Muscle layer of duodenum (tissue), 2 donors: ENCODE data around the gene SEL1L2.

Experiments used
- H3K27ac ChIP-seq: one replicate; pipeline ENCODE4 v1.7.0; 2013; ENCODE audit warnings: mild to moderate bottlenecking, low read length
- H3K27me3 ChIP-seq: one replicate; pipeline ENCODE4 v1.7.0; 2013; ENCODE audit warnings: low read depth, mild to moderate bottlenecking, control low read depth, low read length
- H3K36me3 ChIP-seq, 2 donors: one replicate each; pipeline ENCODE4 v1.7.0; 2013; ENCODE audit warnings: low read length in 2 of 2, control low read depth in 1 of 2, mild to moderate bottlenecking in 1 of 2; ENCODE audit not compliant: insufficient read depth in 2 of 2, control insufficient read depth in 1 of 2
- H3K4me1 ChIP-seq, 2 donors: one replicate each; pipeline ENCODE4 v1.7.0; 2013; ENCODE audit warnings: low read length in 2 of 2, mild to moderate bottlenecking in 2 of 2, control low read depth in 1 of 2, moderate library complexity in 1 of 2; ENCODE audit not compliant: insufficient read depth in 2 of 2, control insufficient read depth in 1 of 2
- H3K4me3 ChIP-seq, 2 donors: one replicate each; pipeline ENCODE4 v1.7.0; 2013; ENCODE audit warnings: low read length in 2 of 2, low read depth in 1 of 2, mild to moderate bottlenecking in 1 of 2
- H3K9me3 ChIP-seq, 2 donors: one replicate each; pipeline ENCODE4 v1.7.0; 2013; ENCODE audit warnings: low read length in 2 of 2, control low read depth in 1 of 2, mild to moderate bottlenecking in 1 of 2; ENCODE audit not compliant: control insufficient read depth in 1 of 2
- donor health status: healthy.

The SEL1L2 gene

DNA sequence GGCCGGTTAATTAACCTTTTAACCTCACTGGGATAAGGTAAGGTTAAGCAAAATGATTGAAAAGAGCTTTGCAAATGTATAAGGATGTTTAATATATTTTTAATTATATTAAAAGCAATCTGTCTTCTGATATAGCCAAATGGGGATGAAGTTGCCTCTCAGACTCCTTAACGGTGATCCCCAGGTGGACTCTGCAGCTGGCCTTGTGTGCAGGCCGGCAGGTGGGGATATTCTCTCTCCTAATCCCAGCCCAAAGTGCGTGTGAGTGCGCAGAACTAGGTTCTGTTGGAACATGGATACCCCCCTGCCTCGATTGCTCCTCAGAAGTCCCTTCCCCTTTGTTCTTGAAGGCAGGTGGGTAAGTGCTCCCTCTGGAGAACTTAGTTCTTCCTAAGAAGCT, 105.6 kb downstream of the SEL1L2 start:
- Histone ChIP-seq H3K27me3 (no peaks in the 10 kb centered on the region), H3K36me3 (no peaks in the 10 kb centered on the region), H3K27ac (no peak overlapping the region), H3K9me3 (no peaks in the 10 kb centered on the region), H3K4me1 (peaks cover 0 to 5% of the 10 kb centered on the region in 2 donors), H3K4me3 (no peak overlapping the region)

DNA sequence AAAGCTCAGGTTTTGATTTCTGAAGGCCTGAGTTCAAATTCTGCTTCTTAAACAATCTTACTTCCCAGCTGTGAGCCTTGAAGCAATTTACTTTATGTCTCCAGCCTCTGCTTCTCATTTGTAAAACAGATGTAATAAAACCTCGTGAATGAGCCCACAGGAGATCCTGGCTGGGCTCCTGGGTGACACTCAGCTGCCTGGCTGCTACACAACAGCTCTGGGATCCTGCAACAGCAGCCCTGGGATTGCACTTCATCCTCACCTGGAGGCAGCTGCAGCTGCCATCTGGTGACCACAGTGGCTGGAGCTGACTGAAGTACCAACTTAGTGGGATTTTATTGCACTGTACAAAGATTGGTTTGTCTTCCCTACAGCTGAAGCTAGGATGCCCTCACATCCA, 107.0 kb downstream of the SEL1L2 start:
- peaks cover 0 to 11% of the 10 kb centered on the region in 2 donors for H3K4me1 ChIP-seq
- no peaks in the 10 kb centered on the region for H3K9me3 ChIP-seq
- H3K36me3 ChIP-seq: no peaks in the 10 kb centered on the region
- H3K4me3 ChIP-seq: no peak overlapping the region
- no peak overlapping the region for H3K27ac ChIP-seq
- no peaks in the 10 kb centered on the region for H3K27me3 ChIP-seq

DNA sequence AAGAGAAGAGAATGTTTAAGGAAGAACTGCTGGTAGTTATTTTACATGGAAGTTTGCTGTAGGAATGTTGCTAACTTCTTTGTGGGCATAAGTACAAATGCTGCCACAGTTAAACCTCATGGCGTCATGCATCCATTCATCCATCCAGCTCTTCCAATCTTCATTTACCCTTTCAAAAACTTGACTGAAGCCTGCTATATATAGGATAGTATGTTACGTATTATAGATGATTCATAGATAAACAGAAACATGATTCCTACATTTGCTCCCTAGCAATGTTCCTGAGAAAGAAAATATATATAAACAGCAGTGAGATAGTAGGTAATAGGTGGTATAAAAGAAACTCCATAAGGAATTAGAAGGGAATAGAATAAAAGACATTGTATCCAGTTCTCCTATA, 111.8 kb downstream of the SEL1L2 start:
- Histone ChIP-seq H3K36me3 (no peaks in the 10 kb centered on the region), H3K27me3 (no peaks in the 10 kb centered on the region), H3K9me3 (no peaks in the 10 kb centered on the region), H3K4me1 (peaks cover 0 to 40% of the 10 kb centered on the region in 2 donors), H3K4me3 (no peak overlapping the region), H3K27ac (no peak overlapping the region)

DNA sequence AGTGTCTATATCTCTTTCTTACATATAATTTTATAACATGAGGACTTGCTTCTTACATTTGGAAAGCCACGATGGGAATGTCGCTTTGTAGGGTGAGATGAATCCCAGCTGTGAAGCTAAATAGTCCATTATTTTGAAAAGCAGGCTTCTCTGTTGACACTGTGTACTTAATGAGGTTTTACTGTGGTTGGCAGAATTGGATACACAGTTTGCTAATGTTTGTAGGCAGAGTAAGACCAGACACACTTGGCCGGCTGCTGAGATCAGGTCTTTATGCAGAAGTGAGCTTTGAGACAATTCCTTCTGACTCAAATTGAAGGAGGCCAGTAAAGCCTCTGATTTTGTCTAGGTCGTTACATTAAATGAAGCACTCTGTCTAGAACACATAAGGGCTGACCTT, 112.6 kb downstream of the SEL1L2 start:
- no peak overlapping the region for H3K4me3 ChIP-seq
- no peaks in the 10 kb centered on the region for H3K27me3 ChIP-seq
- peaks cover 0 to 37% of the 10 kb centered on the region in 2 donors for H3K4me1 ChIP-seq
- H3K36me3 ChIP-seq: no peaks in the 10 kb centered on the region
- peak overlapping the region; percentile 11 for H3K27ac ChIP-seq
- H3K9me3 ChIP-seq: no peaks in the 10 kb centered on the region

DNA sequence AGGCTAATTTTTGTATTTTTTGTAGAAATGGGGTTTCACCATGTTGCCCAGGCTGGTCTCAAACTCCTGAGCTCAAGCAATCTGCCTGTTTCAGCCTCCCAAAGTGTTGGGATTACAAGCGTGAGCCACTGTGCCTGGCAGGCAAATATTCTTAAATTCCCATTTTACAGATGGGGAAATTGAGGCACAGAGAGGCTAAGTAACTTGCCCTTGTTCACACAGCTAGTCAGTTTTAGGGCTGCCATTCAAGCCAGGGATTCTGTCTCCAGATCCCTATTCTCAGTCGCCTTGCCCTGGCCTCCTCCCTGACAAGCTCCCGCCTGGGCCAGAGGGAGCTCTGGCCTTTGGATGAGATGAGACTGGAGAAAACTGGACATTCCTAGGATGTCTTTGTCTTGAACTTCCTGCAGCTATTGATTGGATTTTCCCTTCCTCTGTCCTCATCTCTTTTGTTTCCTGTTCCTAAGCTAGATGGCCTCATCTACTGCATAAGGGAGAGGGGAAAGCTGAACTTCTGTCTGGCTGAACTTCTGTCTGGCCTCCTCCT, 115.1 kb downstream of the SEL1L2 start:
- H3K27ac ChIP-seq: no peak overlapping the region
- H3K36me3 ChIP-seq: no peaks in the 10 kb centered on the region
- no peaks in the 10 kb centered on the region for H3K9me3 ChIP-seq
- H3K4me1 ChIP-seq: peaks cover 0 to 37% of the 10 kb centered on the region in 2 donors
- H3K27me3 ChIP-seq: no peaks in the 10 kb centered on the region
- no peak overlapping the region for H3K4me3 ChIP-seq

DNA sequence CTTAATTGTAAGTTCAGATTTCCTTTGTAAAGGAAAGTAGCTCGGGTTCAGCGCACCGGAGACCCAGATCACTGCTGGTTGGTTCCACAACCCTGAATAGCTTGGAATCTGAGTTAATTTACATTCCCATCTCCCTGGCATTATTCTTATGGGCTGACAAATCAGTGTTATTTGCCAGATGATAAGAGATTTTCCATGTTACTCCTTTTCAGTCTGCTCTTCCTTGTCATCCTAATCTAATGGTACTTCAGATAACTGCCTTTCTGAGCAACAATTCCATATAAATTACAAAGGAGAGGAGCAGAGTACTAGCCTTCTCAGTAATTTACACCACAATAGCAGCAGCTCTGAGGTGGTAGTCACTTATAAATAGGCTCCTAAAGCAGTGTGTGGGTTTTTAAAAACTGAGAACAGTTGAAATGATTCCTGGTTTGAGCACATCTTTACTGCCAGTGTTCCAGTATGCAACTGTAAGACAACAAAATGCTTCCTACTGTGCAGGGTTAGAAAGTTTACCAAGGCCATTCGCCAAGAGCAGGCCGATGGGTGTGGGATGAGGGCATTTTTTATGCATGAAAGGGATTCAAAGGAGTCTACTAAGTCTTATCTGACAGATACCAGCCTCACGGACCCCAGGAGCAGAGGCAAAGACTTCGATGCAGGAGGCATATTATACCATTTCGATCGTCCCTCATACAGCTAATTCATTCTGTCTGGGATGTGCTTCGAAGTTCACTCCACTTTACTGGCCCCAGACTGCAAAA, 115.8 kb downstream of the SEL1L2 start:
- Histone ChIP-seq H3K4me3 (no peak overlapping the region), H3K9me3 (no peaks in the 10 kb centered on the region), H3K27ac (peak overlapping the region; percentile 23), H3K4me1 (peaks cover 0 to 37% of the 10 kb centered on the region in 2 donors), H3K27me3 (no peaks in the 10 kb centered on the region), H3K36me3 (no peaks in the 10 kb centered on the region)

DNA sequence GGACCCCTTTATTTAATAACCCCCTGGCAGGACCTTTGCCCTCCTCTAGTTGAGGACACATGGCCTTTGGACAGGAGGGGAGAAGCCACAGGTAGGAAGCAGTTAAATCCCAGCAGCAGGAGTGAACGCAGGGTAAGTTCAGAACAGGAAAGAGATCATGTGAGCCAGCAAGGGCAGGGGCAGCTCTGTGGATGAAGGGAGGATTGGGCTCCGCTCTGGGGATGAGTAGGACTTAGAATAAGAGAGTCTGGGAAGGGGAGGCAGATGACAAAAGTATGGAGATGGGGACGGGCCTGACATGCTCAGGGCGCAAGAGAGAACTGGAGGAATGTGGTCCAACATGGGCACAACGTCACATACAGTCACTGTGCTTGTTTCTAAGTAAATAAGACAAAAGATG, 116.6 kb downstream of the SEL1L2 start:
- Histone ChIP-seq H3K9me3 (no peaks in the 10 kb centered on the region), H3K27ac (no peak overlapping the region), H3K4me1 (peaks cover 0 to 34% of the 10 kb centered on the region in 2 donors), H3K27me3 (no peaks in the 10 kb centered on the region), H3K4me3 (no peak overlapping the region), H3K36me3 (no peaks in the 10 kb centered on the region)

DNA sequence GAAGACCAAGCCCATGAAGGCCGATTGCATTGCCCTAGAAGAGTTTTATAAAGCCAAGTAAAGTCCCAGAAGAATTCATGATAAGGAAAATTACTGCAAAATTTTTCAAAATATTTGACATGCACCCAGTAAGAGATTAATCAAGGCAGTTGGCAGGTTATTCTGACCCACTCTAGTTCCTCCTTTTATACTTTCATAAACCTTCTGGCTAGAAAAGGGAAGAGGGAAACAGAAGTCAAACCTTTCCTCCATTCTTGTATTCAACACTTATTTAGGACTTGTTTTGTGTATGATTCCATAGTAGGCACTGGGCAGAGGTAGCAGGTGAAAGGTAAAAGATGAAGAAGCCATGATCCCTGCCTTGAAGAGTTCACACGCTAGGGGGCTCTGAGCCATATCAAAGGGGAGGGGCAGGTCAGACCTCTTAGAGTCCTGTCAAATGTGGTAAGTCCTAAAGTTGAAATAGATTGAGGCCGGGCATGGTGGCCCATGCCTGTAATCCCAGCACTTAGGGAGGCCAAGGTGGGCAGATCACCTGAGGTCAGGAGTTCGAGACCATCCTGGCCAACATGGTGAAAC, 120.2 kb downstream of the SEL1L2 start:
- H3K9me3 ChIP-seq: no peaks in the 10 kb centered on the region
- no peaks in the 10 kb centered on the region for H3K27me3 ChIP-seq
- H3K27ac ChIP-seq: no peak overlapping the region
- H3K4me3 ChIP-seq: no peak overlapping the region
- peaks cover 0 to 17% of the 10 kb centered on the region in 2 donors for H3K4me1 ChIP-seq
- H3K36me3 ChIP-seq: no peaks in the 10 kb centered on the region

DNA sequence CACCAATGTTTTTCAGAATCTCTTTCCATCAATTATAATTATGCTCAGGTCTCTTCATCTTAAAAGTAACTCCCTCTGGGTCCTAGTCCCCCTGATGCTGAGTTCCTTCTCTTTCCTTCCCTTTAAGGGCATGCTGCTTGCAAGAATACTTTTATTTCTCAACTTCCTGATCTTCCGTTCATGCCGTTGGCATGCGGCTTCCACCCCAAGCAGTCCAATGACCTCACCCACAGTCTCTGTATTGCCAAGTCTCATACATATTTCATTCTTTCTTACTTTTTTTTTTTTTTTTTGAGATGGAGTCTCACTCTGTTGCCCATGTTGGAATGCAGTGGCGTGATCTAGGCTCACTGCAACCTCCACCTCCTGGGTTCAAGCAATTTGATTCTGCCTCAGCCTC, 122.1 kb downstream of the SEL1L2 start:
- Histone ChIP-seq H3K27ac (peak overlapping the region; percentile 7), H3K9me3 (no peaks in the 10 kb centered on the region), H3K36me3 (no peaks in the 10 kb centered on the region), H3K27me3 (no peaks in the 10 kb centered on the region), H3K4me3 (no peak overlapping the region), H3K4me1 (peaks cover 4 to 9% of the 10 kb centered on the region in 2 donors)

DNA sequence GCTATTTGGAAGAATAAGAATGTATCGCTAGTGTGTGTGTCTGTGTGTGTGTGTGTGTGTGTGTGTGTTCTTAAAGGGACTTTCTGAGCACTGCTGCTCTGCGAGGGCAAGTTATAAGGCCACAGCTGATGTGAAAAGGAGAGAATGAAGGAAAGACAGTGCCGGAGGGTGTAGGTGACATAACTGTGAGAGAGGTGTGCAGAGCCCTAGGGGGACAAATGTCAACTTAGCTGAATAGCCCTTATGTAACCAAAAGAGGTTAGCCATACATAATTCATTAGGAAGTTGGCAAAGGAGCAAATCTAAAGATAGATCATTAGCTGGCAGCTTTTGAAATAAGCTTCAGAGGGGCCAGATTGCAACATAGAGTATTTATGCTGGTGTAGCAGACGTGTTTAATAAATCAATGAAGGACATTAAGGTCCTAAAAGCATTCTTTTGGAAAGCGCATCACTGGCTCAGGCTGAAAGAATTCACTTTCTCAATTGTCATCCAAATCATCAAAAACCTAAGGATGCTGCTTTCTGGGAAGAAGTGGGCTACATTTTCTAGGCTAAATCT, 124.5 kb downstream of the SEL1L2 start:
- Histone ChIP-seq H3K36me3 (no peaks in the 10 kb centered on the region), H3K4me3 (no peak overlapping the region), H3K4me1 (peaks cover 4 to 9% of the 10 kb centered on the region in 2 donors), H3K9me3 (no peaks in the 10 kb centered on the region), H3K27ac (peak overlapping the region; percentile 56), H3K27me3 (no peaks in the 10 kb centered on the region)

DNA sequence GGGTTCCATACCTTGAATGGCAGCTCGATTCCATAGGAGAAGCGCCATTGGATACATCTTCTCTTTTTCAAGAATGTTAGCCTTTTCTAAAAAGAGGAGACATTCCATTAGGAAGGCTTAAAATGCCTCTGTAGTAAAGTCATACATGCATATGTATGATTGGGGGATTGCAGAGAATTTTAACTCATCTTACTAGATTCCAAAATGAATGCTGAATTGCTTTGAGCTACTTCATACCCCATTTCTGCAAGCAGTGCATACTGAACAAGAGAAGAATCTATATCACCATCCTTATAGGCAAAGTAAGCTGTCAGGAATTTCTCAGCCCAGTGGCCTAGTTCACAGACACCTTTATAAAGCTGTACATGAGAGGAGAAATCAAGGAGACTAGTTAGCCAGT, 125.3 kb downstream of the SEL1L2 start:
- Histone ChIP-seq H3K9me3 (no peaks in the 10 kb centered on the region), H3K27me3 (no peaks in the 10 kb centered on the region), H3K4me3 (no peak overlapping the region), H3K27ac (peak overlapping the region; percentile 56), H3K4me1 (peaks cover 4 to 9% of the 10 kb centered on the region in 2 donors), H3K36me3 (no peaks in the 10 kb centered on the region)
